Dendritic cell treated with granulocyte-macrophage colony-stimulating factor and Interleukin-4, amounts not matched to agents 40 ng/mL and 50 ng/mL, for 4 days (primary cell): Measurements from ENCODE around the gene MCF2L.

ENCODE experiments used
- H3K27ac Mint-ChIP-seq: one replicate; pipeline ENCODE4 v1.8.0; 2022; ENCODE audit warnings: mild to moderate bottlenecking, mixed read lengths
- H3K27me3 Mint-ChIP-seq: one replicate; pipeline ENCODE4 v1.8.0; 2022; ENCODE audit warnings: mild to moderate bottlenecking, mixed read lengths
- H3K36me3 Mint-ChIP-seq: one replicate; pipeline ENCODE4 v1.8.0; 2022; ENCODE audit warnings: low read depth, mixed read lengths
- H3K4me1 Mint-ChIP-seq: one replicate; pipeline ENCODE4 v1.8.0; 2022; ENCODE audit warnings: low read depth, mixed read lengths
- H3K4me3 Mint-ChIP-seq: one replicate; pipeline ENCODE4 v1.8.0; 2022; ENCODE audit warnings: mild to moderate bottlenecking, moderate library complexity, mixed read lengths
- H3K9me3 Mint-ChIP-seq: one replicate; pipeline ENCODE4 v1.8.0; 2022; ENCODE audit warnings: mixed read lengths
- intact Hi-C: fragments of 100-400 bp; cut with micrococcal nuclease; formaldehyde crosslinking; loops from one replicate; pipeline ENCODE4 v1.15.0; 2022

Gene MCF2L

GRCh38 chr13:113058988-113059850 lies 90.2 kb downstream of the MCF2L start:
- intact Hi-C loops: no loop called here
- Mint-ChIP-seq H3K4me1 (no peaks in the 10 kb centered on the region), H3K27me3 (no peaks in the 10 kb centered on the region), H3K36me3 (no peaks in the 10 kb centered on the region), H3K4me3 (no peak overlapping the region), H3K9me3 (no peaks in the 10 kb centered on the region), H3K27ac (no peak overlapping the region)

DNA sequence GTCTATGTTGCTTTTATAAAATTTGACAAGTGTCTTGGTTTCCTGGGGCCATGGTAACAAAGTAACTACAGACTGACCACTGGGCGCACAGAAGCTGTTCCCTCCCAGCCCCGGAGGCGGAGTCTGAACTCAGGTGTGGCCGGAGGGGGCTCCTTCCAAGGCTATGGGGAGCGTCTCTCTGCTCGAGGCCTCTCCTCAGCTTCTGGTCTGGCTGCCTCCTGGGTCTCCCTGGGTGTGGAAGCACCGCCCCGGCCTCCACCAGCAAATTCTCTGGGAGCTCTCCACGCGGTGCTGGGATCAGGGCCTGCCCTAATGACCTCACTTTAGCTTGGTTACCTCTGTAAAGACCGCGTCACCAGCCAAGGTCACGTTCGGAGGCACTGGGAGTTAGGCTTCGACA lies 90.9 kb downstream of the MCF2L start:
- intact Hi-C loops: no loop called here
- H3K4me1 Mint-ChIP-seq: no peaks in the 10 kb centered on the region
- no peaks in the 10 kb centered on the region for H3K9me3 Mint-ChIP-seq
- no peaks in the 10 kb centered on the region for H3K27me3 Mint-ChIP-seq
- no peak overlapping the region for H3K27ac Mint-ChIP-seq
- H3K4me3 Mint-ChIP-seq: no peak overlapping the region
- H3K36me3 Mint-ChIP-seq: no peaks in the 10 kb centered on the region

GRCh38 chr13:113060557-113061270 lies 91.7 kb downstream of the MCF2L start:
- H3K4me3 Mint-ChIP-seq: no peak overlapping the region
- no peaks in the 10 kb centered on the region for H3K27me3 Mint-ChIP-seq
- no peak overlapping the region for H3K27ac Mint-ChIP-seq
- intact Hi-C loops: no loop called here
- H3K36me3 Mint-ChIP-seq: no peaks in the 10 kb centered on the region
- no peaks in the 10 kb centered on the region for H3K9me3 Mint-ChIP-seq
- H3K4me1 Mint-ChIP-seq: no peaks in the 10 kb centered on the region

DNA sequence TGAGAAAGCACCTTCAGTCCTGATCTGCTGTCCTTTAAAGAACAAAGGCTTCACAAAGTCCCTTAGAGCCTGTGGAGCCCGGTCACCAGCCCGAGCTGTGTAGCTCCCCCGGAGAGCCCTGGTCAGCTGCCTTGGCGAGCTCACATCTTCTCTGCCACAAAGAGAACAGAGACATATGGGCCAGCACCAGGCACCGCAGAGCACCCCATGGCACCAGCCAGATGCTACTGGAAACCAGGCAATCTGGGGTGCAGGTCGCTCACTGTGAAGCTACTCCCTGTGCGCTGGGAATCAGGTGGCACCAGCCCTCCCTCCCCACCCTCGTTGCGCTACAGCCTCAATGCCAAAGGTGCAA lies 92.2 kb downstream of the MCF2L start:
- H3K9me3 Mint-ChIP-seq: no peaks in the 10 kb centered on the region
- no peak overlapping the region for H3K27ac Mint-ChIP-seq
- H3K36me3 Mint-ChIP-seq: no peaks in the 10 kb centered on the region
- intact Hi-C loops: no loop called here
- H3K4me1 Mint-ChIP-seq: no peaks in the 10 kb centered on the region
- H3K4me3 Mint-ChIP-seq: no peak overlapping the region
- H3K27me3 Mint-ChIP-seq: no peaks in the 10 kb centered on the region

DNA sequence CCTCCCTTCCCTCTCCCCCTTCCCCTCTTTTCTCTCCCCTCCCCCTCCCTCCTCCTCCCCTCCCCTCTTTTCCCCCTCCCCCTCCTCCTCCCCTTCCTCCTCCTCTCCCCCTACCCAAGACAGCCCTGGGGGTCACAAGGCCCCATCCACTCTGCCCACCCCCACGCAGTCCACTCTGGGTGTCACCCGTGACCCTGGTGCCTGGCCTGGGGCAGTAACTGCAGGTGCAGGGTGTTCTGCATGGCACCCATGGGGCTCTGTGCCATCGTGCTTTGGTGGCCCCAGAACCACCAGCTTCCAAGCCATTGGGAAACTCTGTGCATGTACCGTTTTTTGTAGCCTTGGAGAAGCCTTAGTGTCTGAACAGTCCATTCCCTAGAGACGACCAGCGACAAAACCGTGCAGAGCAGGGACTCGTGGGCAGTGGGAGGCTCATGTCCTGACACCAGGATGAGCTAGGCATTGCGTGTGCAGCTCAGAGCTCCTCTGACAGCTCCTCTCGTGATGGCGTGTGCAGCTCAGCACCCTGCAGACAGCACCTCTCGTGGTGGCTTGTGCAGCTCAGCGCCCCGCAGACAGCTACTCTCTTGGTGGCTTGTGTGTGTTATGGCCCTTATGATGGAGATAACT lies 92.9 kb downstream of the MCF2L start:
- Mint-ChIP-seq H3K4me3 (no peak overlapping the region), H3K36me3 (no peaks in the 10 kb centered on the region), H3K4me1 (no peaks in the 10 kb centered on the region), H3K27me3 (no peaks in the 10 kb centered on the region), H3K27ac (no peak overlapping the region), H3K9me3 (no peaks in the 10 kb centered on the region)
- intact Hi-C loops: no loop called here

- H3K4me1 Mint-ChIP-seq: no peaks in the 10 kb centered on the region
- H3K27ac Mint-ChIP-seq: no peak overlapping the region
- intact Hi-C loops: no loop called here
- no peaks in the 10 kb centered on the region for H3K9me3 Mint-ChIP-seq
- H3K4me3 Mint-ChIP-seq: no peak overlapping the region
- no peaks in the 10 kb centered on the region for H3K36me3 Mint-ChIP-seq
- H3K27me3 Mint-ChIP-seq: no peaks in the 10 kb centered on the region
Measured at GRCh38 chr13:113062691-113063090, 93.7 kb downstream of the MCF2L start.

DNA sequence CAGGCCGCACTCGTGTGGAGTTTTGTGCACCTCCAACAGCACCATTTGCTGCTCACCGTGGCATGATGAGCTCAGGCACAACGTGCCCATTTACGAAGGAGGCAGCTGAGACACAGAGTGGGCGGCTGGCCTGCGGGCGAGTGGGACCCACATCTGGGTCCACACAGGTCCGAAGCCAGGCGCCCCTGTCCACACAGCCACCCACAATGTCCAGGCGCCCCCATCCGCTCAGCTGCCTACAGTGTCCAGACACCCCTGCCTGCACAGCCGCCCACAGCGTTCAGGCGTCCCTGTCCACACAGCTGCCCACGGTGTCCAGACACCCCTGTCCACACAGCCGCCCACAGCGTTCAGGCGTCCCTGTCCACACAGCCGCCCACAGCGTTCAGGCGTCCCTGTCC lies 94.1 kb downstream of the MCF2L start:
- no peak overlapping the region for H3K4me3 Mint-ChIP-seq

GRCh38 chr13:113064000-113064533 lies 95.1 kb downstream of the MCF2L start:
- Mint-ChIP-seq H3K4me1 (no peaks in the 10 kb centered on the region), H3K9me3 (no peaks in the 10 kb centered on the region), H3K4me3 (no peak overlapping the region), H3K27me3 (no peaks in the 10 kb centered on the region), H3K27ac (no peak overlapping the region), H3K36me3 (no peaks in the 10 kb centered on the region)
- intact Hi-C loops: no loop called here

More for the DNA sequence above, 94.1 kb downstream of the MCF2L start:
- H3K27me3 Mint-ChIP-seq: no peaks in the 10 kb centered on the region
- no peaks in the 10 kb centered on the region for H3K4me1 Mint-ChIP-seq
- H3K9me3 Mint-ChIP-seq: no peaks in the 10 kb centered on the region
- H3K27ac Mint-ChIP-seq: no peak overlapping the region
- H3K36me3 Mint-ChIP-seq: no peaks in the 10 kb centered on the region
- intact Hi-C loops: no loop called here

- no peak overlapping the region for H3K4me3 Mint-ChIP-seq
- H3K4me1 Mint-ChIP-seq: no peaks in the 10 kb centered on the region
- H3K9me3 Mint-ChIP-seq: no peaks in the 10 kb centered on the region
Measured at GRCh38 chr13:113064534-113065405, 95.8 kb downstream of the MCF2L start.

GRCh38 chr13:113065406-113066141 lies 96.6 kb downstream of the MCF2L start:
- intact Hi-C loops: no loop called here
- no peak overlapping the region for H3K4me3 Mint-ChIP-seq
- H3K27me3 Mint-ChIP-seq: no peaks in the 10 kb centered on the region
- no peaks in the 10 kb centered on the region for H3K9me3 Mint-ChIP-seq
- H3K27ac Mint-ChIP-seq: no peak overlapping the region
- no peaks in the 10 kb centered on the region for H3K4me1 Mint-ChIP-seq
- H3K36me3 Mint-ChIP-seq: no peaks in the 10 kb centered on the region

More at GRCh38 chr13:113064534-113065405, 95.8 kb downstream of the MCF2L start:
- H3K27me3 Mint-ChIP-seq: no peaks in the 10 kb centered on the region
- no peak overlapping the region for H3K27ac Mint-ChIP-seq
- no peaks in the 10 kb centered on the region for H3K36me3 Mint-ChIP-seq
- intact Hi-C loops: no loop called here

DNA sequence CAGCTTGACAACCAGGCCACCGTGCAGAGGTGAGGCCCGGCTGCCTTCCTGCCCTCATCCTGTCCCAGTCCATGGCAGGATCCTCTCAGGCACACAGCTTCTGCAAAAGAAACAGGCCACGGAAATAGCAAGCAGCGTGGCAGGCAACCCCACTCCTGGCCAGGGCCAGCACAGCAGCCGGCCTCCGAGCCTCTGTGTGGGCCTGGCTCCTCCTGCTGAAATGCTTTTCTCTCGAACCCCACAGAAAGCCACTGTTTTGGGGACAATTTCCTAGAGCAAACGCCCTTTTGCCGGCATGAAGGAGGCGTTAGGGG lies 97.1 kb downstream of the MCF2L start:
- no peaks in the 10 kb centered on the region for H3K36me3 Mint-ChIP-seq
- H3K27ac Mint-ChIP-seq: no peak overlapping the region
- no peak overlapping the region for H3K4me3 Mint-ChIP-seq
- intact Hi-C loops: no loop called here
- H3K27me3 Mint-ChIP-seq: no peaks in the 10 kb centered on the region
- H3K4me1 Mint-ChIP-seq: no peaks in the 10 kb centered on the region
- H3K9me3 Mint-ChIP-seq: no peaks in the 10 kb centered on the region

GRCh38 chr13:113066746-113067145 lies 97.7 kb downstream of the MCF2L start:
- no peaks in the 10 kb centered on the region for H3K27me3 Mint-ChIP-seq
- intact Hi-C loops: no loop called here
- H3K9me3 Mint-ChIP-seq: peaks cover 6% of the 10 kb centered on the region
- no peaks in the 10 kb centered on the region for H3K36me3 Mint-ChIP-seq
- H3K4me1 Mint-ChIP-seq: no peaks in the 10 kb centered on the region
- H3K27ac Mint-ChIP-seq: no peak overlapping the region
- no peak overlapping the region for H3K4me3 Mint-ChIP-seq
